Measurements from ENCODE around the gene WSB2.
A peak's percentile ranks its signal among the peaks of the same experiment; 100 is the strongest.

The WSB2 gene

GRCh38 chr12:118038137-118038536, 22.8 kb downstream of the WSB2 start:
- no peaks in the 10 kb centered on the region for H3K27me3 ChIP-seq (ENCODE audit: control insufficient read depth, low read length)
- no peaks in the 10 kb centered on the region for H3K79me2 ChIP-seq (ENCODE audit: control insufficient read depth, low read length)
- H3K4me3 ChIP-seq (ENCODE audit: low read length) = no peak overlapping the region
- H4K20me1 ChIP-seq (ENCODE audit: control insufficient read depth, insufficient read depth, low read depth, low read length) = peaks cover 6% of the 10 kb centered on the region; the same call in 1 of the 2 replicates
- peaks cover 20% of the 10 kb centered on the region for H3K36me3 ChIP-seq (ENCODE audit: control insufficient read depth, low read length)
- H3K27ac ChIP-seq (ENCODE audit: low read depth, low read length) = no peak overlapping the region
- H3K4me1 ChIP-seq (ENCODE audit: control insufficient read depth, low read length) = peaks cover 16% of the 10 kb centered on the region
- no peaks in the 10 kb centered on the region for H3K9me2 ChIP-seq (replicated peaks; ENCODE audit: control insufficient read depth, low read length)
- TF ChIP-seq CTCF (IDR thresholded peaks at IDR 0.05; ENCODE audit: low read depth, low read length, poor library complexity, severe bottlenecking) = no peak
- TF ChIP-seq EZH2phosphoT487 (IDR thresholded peaks at IDR 0.05; ENCODE audit: borderline replicate concordance, low read length) = no peak
- H3F3A ChIP-seq (ENCODE audit: control insufficient read depth, insufficient read depth) = 0 out of 2 replicates have a peak, but pooled peaks cover 3% of the 10 kb centered on the region
- no peaks in the 10 kb centered on the region for H3K9me3 ChIP-seq (ENCODE audit: control insufficient read depth, insufficient read depth, low read length)
- no peak overlapping the region for H3K4me2 ChIP-seq (ENCODE audit: low read length)

GRCh38 chr12:118036672-118037411, 24.1 kb downstream of the WSB2 start:
- Histone ChIP-seq H3K4me2 (ENCODE audit: low read length) (no peak overlapping the region), H4K20me1 (ENCODE audit: control insufficient read depth, insufficient read depth, low read depth, low read length) (peaks cover 6% of the 10 kb centered on the region; the same call in 1 of the 2 replicates), H3K9me3 (ENCODE audit: control insufficient read depth, insufficient read depth, low read length) (no peaks in the 10 kb centered on the region), H3K27ac (ENCODE audit: low read depth, low read length) (no peak overlapping the region), H3K36me3 (ENCODE audit: control insufficient read depth, low read length) (peaks cover 28% of the 10 kb centered on the region), H3K27me3 (ENCODE audit: control insufficient read depth, low read length) (no peaks in the 10 kb centered on the region), H3F3A (ENCODE audit: control insufficient read depth, insufficient read depth) (peaks cover 5% of the 10 kb centered on the region; the same call in 1 of the 2 replicates), H3K9me2 (replicated peaks; ENCODE audit: control insufficient read depth, low read length) (no peaks in the 10 kb centered on the region), H3K4me3 (ENCODE audit: low read length) (no peak overlapping the region), H3K79me2 (ENCODE audit: control insufficient read depth, low read length) (no peaks in the 10 kb centered on the region), H3K4me1 (ENCODE audit: control insufficient read depth, low read length) (peaks cover 16% of the 10 kb centered on the region)
- TF ChIP-seq CTCF (IDR thresholded peaks at IDR 0.05; ENCODE audit: low read depth, low read length, poor library complexity, severe bottlenecking) = no peak
- no peak for TF ChIP-seq EZH2phosphoT487 (IDR thresholded peaks at IDR 0.05; ENCODE audit: borderline replicate concordance, low read length)

- TF ChIP-seq EZH2phosphoT487 (IDR thresholded peaks at IDR 0.05; ENCODE audit: borderline replicate concordance, low read length) (no peak), CTCF (IDR thresholded peaks at IDR 0.05; ENCODE audit: low read depth, low read length, poor library complexity, severe bottlenecking) (peak; percentile 20)
- Histone ChIP-seq H3K27me3 (ENCODE audit: control insufficient read depth, low read length) (no peaks in the 10 kb centered on the region), H3K79me2 (ENCODE audit: control insufficient read depth, low read length) (no peaks in the 10 kb centered on the region), H3K9me3 (ENCODE audit: control insufficient read depth, insufficient read depth, low read length) (no peaks in the 10 kb centered on the region), H3K4me3 (ENCODE audit: low read length) (peak overlapping the region; percentile 24), H3F3A (ENCODE audit: control insufficient read depth, insufficient read depth) (peaks cover 5% of the 10 kb centered on the region; the same call in 1 of the 2 replicates), H4K20me1 (ENCODE audit: control insufficient read depth, insufficient read depth, low read depth, low read length) (peaks cover 6% of the 10 kb centered on the region; the same call in 1 of the 2 replicates), H3K27ac (ENCODE audit: low read depth, low read length) (no peak overlapping the region), H3K36me3 (ENCODE audit: control insufficient read depth, low read length) (peaks cover 41% of the 10 kb centered on the region), H3K9me2 (replicated peaks; ENCODE audit: control insufficient read depth, low read length) (no peaks in the 10 kb centered on the region), H3K4me2 (ENCODE audit: low read length) (peak overlapping the region; percentile 52), H3K4me1 (ENCODE audit: control insufficient read depth, low read length) (peaks cover 16% of the 10 kb centered on the region)
Observed at GRCh38 chr12:118035190-118036041, 25.6 kb downstream of the WSB2 start.

All from DOHH2 (cell line).